ENCODE measurements around the gene SLC16A12.

DNA sequence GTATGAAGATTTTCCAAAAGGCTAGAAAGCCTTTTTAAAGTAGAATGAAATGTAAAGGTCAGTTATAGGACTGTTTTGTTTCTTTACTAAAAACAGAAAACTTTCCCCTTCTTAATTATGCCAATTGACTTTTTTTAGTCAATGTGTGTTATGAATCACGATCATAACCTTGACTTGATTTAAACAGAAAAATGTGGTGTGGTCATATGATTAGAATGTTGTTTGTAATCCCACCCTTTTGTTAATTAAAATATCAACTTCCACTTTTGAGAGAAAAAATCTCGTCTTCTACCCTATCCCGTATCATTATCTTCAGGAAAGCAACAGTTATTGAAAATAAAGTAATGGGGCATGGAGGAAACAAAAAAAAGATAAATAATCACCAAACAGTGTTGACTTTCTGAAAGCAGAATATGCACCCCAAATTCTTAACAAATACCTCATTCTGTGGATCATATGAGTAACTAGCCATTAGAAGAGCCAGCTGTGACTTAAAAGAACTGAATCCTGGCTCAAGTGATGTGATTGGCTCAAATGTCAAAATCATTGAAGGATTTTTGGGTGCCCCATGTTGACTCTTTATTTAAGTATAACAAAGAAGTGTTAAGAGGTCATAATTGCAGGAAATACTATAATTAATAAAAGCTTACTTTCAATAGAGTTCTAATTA lies 32.3 kb upstream of the SLC16A12 start:
- no peak for TF ChIP-seq EP300 (IDR thresholded peaks at IDR 0.05)
- TF ChIP-seq, protein P1, sequence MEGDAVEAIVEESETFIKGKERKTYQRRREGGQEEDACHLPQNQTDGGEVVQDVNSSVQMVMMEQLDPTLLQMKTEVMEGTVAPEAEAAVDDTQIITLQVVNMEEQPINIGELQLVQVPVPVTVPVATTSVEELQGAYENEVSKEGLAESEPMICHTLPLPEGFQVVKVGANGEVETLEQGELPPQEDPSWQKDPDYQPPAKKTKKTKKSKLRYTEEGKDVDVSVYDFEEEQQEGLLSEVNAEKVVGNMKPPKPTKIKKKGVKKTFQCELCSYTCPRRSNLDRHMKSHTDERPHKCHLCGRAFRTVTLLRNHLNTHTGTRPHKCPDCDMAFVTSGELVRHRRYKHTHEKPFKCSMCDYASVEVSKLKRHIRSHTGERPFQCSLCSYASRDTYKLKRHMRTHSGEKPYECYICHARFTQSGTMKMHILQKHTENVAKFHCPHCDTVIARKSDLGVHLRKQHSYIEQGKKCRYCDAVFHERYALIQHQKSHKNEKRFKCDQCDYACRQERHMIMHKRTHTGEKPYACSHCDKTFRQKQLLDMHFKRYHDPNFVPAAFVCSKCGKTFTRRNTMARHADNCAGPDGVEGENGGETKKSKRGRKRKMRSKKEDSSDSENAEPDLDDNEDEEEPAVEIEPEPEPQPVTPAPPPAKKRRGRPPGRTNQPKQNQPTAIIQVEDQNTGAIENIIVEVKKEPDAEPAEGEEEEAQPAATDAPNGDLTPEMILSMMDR (IDR thresholded peaks at IDR 0.05): no peak
- no peak for TF ChIP-seq POLR2A (IDR thresholded peaks at IDR 0.05)
- no peak for TF ChIP-seq POLR2AphosphoS5 (IDR thresholded peaks at IDR 0.05)
